ENCODE measurements around the gene GPX3.
A peak's percentile ranks its signal among the peaks of the same experiment; 100 is the strongest.

Gene GPX3

GRCh38 chr5:151014680-151015343 lies 5.6 kb upstream of the GPX3 start:
- H3K27me3 ChIP-seq (replicated peaks; ENCODE audit: control insufficient read depth, insufficient read depth, low read length), result no peaks in the 10 kb centered on the region
- peaks cover 35% of the 10 kb centered on the region for H3K4me1 ChIP-seq (ENCODE audit: control insufficient read depth, insufficient read depth, low read length)
- DNase-seq (ENCODE audit: low read depth), result peak; percentile 69
- H3K9me3 ChIP-seq (ENCODE audit: control insufficient read depth, low read length), result no peaks in the 10 kb centered on the region
- no peaks in the 10 kb centered on the region for H3K36me3 ChIP-seq (ENCODE audit: control insufficient read depth, insufficient read depth, low read length, severe bottlenecking)
- H3K4me3 ChIP-seq (ENCODE audit: low read length), result no peak overlapping the region
- H3K9ac ChIP-seq (ENCODE audit: low read length), result peak overlapping the region; percentile 10

GRCh38 chr5:151015974-151016587 lies 4.3 kb upstream of the GPX3 start:
- Histone ChIP-seq H3K27me3 (replicated peaks; ENCODE audit: control insufficient read depth, insufficient read depth, low read length) (no peaks in the 10 kb centered on the region), H3K36me3 (ENCODE audit: control insufficient read depth, insufficient read depth, low read length, severe bottlenecking) (no peaks in the 10 kb centered on the region), H3K4me1 (ENCODE audit: control insufficient read depth, insufficient read depth, low read length) (peaks cover 43% of the 10 kb centered on the region), H3K9ac (ENCODE audit: low read length) (peak overlapping the region; percentile 23), H3K9me3 (ENCODE audit: control insufficient read depth, low read length) (no peaks in the 10 kb centered on the region), H3K4me3 (ENCODE audit: low read length) (no peak overlapping the region)
- no peak for DNase-seq (ENCODE audit: low read depth)

- no peaks in the 10 kb centered on the region for H3K36me3 ChIP-seq (ENCODE audit: control insufficient read depth, insufficient read depth, low read length, severe bottlenecking)
- no peak overlapping the region for H3K4me3 ChIP-seq (ENCODE audit: low read length)
- H3K27me3 ChIP-seq (replicated peaks; ENCODE audit: control insufficient read depth, insufficient read depth, low read length), result no peaks in the 10 kb centered on the region
- peak overlapping the region; percentile 23 for H3K9ac ChIP-seq (ENCODE audit: low read length)
- H3K9me3 ChIP-seq (ENCODE audit: control insufficient read depth, low read length), result no peaks in the 10 kb centered on the region
- DNase-seq (ENCODE audit: low read depth), result peak; percentile 25
- peaks cover 49% of the 10 kb centered on the region for H3K4me1 ChIP-seq (ENCODE audit: control insufficient read depth, insufficient read depth, low read length)
Measured at GRCh38 chr5:151016700-151017099, 3.7 kb upstream of the GPX3 start.

GRCh38 chr5:151017897-151018296 lies 2.5 kb upstream of the GPX3 start:
- H3K4me3 ChIP-seq (ENCODE audit: low read length), result no peak overlapping the region
- H3K27me3 ChIP-seq (replicated peaks; ENCODE audit: control insufficient read depth, insufficient read depth, low read length), result no peaks in the 10 kb centered on the region
- H3K4me1 ChIP-seq (ENCODE audit: control insufficient read depth, insufficient read depth, low read length), result peaks cover 61% of the 10 kb centered on the region

GRCh38 chr5:151018846-151019245 lies 1.5 kb upstream of the GPX3 start:
- no peaks in the 10 kb centered on the region for H3K36me3 ChIP-seq (ENCODE audit: control insufficient read depth, insufficient read depth, low read length, severe bottlenecking)
- H3K27me3 ChIP-seq (replicated peaks; ENCODE audit: control insufficient read depth, insufficient read depth, low read length), result no peaks in the 10 kb centered on the region
- H3K9me3 ChIP-seq (ENCODE audit: control insufficient read depth, low read length), result no peaks in the 10 kb centered on the region
- peaks cover 70% of the 10 kb centered on the region for H3K4me1 ChIP-seq (ENCODE audit: control insufficient read depth, insufficient read depth, low read length)
- no peak overlapping the region for H3K9ac ChIP-seq (ENCODE audit: low read length)
- DNase-seq (ENCODE audit: low read depth), result no peak
- no peak overlapping the region for H3K4me3 ChIP-seq (ENCODE audit: low read length)

More at GRCh38 chr5:151017897-151018296, 2.5 kb upstream of the GPX3 start:
- no peaks in the 10 kb centered on the region for H3K9me3 ChIP-seq (ENCODE audit: control insufficient read depth, low read length)
- H3K9ac ChIP-seq (ENCODE audit: low read length), result no peak overlapping the region
- H3K36me3 ChIP-seq (ENCODE audit: control insufficient read depth, insufficient read depth, low read length, severe bottlenecking), result no peaks in the 10 kb centered on the region
- DNase-seq (ENCODE audit: low read depth), result no peak

GRCh38 chr5:151019331-151019730 lies 1.1 kb upstream of the GPX3 start:
- peaks cover 74% of the 10 kb centered on the region for H3K4me1 ChIP-seq (ENCODE audit: control insufficient read depth, insufficient read depth, low read length)
- peaks cover 3% of the 10 kb centered on the region for H3K36me3 ChIP-seq (ENCODE audit: control insufficient read depth, insufficient read depth, low read length, severe bottlenecking)
- H3K27me3 ChIP-seq (replicated peaks; ENCODE audit: control insufficient read depth, insufficient read depth, low read length), result no peaks in the 10 kb centered on the region
- no peak overlapping the region for H3K4me3 ChIP-seq (ENCODE audit: low read length)
- no peak overlapping the region for H3K9ac ChIP-seq (ENCODE audit: low read length)
- H3K9me3 ChIP-seq (ENCODE audit: control insufficient read depth, low read length), result no peaks in the 10 kb centered on the region
- DNase-seq (ENCODE audit: low read depth), result peak; percentile 17

GRCh38 chr5:151021746-151022145 lies 1.4 kb downstream of the GPX3 start:
- DNase-seq (ENCODE audit: low read depth), result no peak
- peak overlapping the region; percentile 84 for H3K9ac ChIP-seq (ENCODE audit: low read length)
- peak overlapping the region; percentile 83 for H3K4me3 ChIP-seq (ENCODE audit: low read length)
- H3K36me3 ChIP-seq (ENCODE audit: control insufficient read depth, insufficient read depth, low read length, severe bottlenecking), result peaks cover 20% of the 10 kb centered on the region
- no peaks in the 10 kb centered on the region for H3K9me3 ChIP-seq (ENCODE audit: control insufficient read depth, low read length)
- H3K27me3 ChIP-seq (replicated peaks; ENCODE audit: control insufficient read depth, insufficient read depth, low read length), result no peaks in the 10 kb centered on the region
- peaks cover 74% of the 10 kb centered on the region for H3K4me1 ChIP-seq (ENCODE audit: control insufficient read depth, insufficient read depth, low read length)

GRCh38 chr5:151022511-151023018 lies 2.2 kb downstream of the GPX3 start:
- Histone ChIP-seq H3K36me3 (ENCODE audit: control insufficient read depth, insufficient read depth, low read length, severe bottlenecking) (peaks cover 27% of the 10 kb centered on the region), H3K9me3 (ENCODE audit: control insufficient read depth, low read length) (no peaks in the 10 kb centered on the region), H3K4me1 (ENCODE audit: control insufficient read depth, insufficient read depth, low read length) (peaks cover 76% of the 10 kb centered on the region), H3K9ac (ENCODE audit: low read length) (peak overlapping the region; percentile 84), H3K27me3 (replicated peaks; ENCODE audit: control insufficient read depth, insufficient read depth, low read length) (no peaks in the 10 kb centered on the region), H3K4me3 (ENCODE audit: low read length) (peak overlapping the region; percentile 83)
- no peak for DNase-seq (ENCODE audit: low read depth)

GRCh38 chr5:151023047-151023615 lies 2.7 kb downstream of the GPX3 start:
- H3K9ac ChIP-seq (ENCODE audit: low read length), result peak overlapping the region; percentile 84
- H3K9me3 ChIP-seq (ENCODE audit: control insufficient read depth, low read length), result no peaks in the 10 kb centered on the region
- H3K4me3 ChIP-seq (ENCODE audit: low read length), result peak overlapping the region; percentile 83
- H3K4me1 ChIP-seq (ENCODE audit: control insufficient read depth, insufficient read depth, low read length), result peaks cover 81% of the 10 kb centered on the region
- peaks cover 32% of the 10 kb centered on the region for H3K36me3 ChIP-seq (ENCODE audit: control insufficient read depth, insufficient read depth, low read length, severe bottlenecking)
- H3K27me3 ChIP-seq (replicated peaks; ENCODE audit: control insufficient read depth, insufficient read depth, low read length), result no peaks in the 10 kb centered on the region
- DNase-seq (ENCODE audit: low read depth), result no peak

GRCh38 chr5:151023651-151024050 lies 3.3 kb downstream of the GPX3 start:
- Histone ChIP-seq H3K4me1 (ENCODE audit: control insufficient read depth, insufficient read depth, low read length) (peaks cover 84% of the 10 kb centered on the region), H3K27me3 (replicated peaks; ENCODE audit: control insufficient read depth, insufficient read depth, low read length) (no peaks in the 10 kb centered on the region), H3K9ac (ENCODE audit: low read length) (peak overlapping the region; percentile 84), H3K4me3 (ENCODE audit: low read length) (peak overlapping the region; percentile 83), H3K36me3 (ENCODE audit: control insufficient read depth, insufficient read depth, low read length, severe bottlenecking) (peaks cover 38% of the 10 kb centered on the region), H3K9me3 (ENCODE audit: control insufficient read depth, low read length) (no peaks in the 10 kb centered on the region)
- DNase-seq (ENCODE audit: low read depth), result no peak

- Histone ChIP-seq H3K27me3 (replicated peaks; ENCODE audit: control insufficient read depth, insufficient read depth, low read length) (no peaks in the 10 kb centered on the region), H3K36me3 (ENCODE audit: control insufficient read depth, insufficient read depth, low read length, severe bottlenecking) (peaks cover 48% of the 10 kb centered on the region), H3K9ac (ENCODE audit: low read length) (peak overlapping the region; percentile 84), H3K4me1 (ENCODE audit: control insufficient read depth, insufficient read depth, low read length) (peaks cover 89% of the 10 kb centered on the region), H3K4me3 (ENCODE audit: low read length) (peak overlapping the region; percentile 83), H3K9me3 (ENCODE audit: control insufficient read depth, low read length) (no peaks in the 10 kb centered on the region)
- DNase-seq (ENCODE audit: low read depth), result no peak
Measured at GRCh38 chr5:151024440-151025249, 4.3 kb downstream of the GPX3 start.
